IMR-90 (cell line): ENCODE data around the gene USH1G. TPM values are rescaled to one million over a fixed set of nuclear protein-coding genes. Genes with fewer than 3 reads are reported as not detected.

Source experiments
- ATAC-seq: fragments of 200-7000 bp; cut with Tn5 transposase; 2 replicates; pipeline ENCODE4 v1.9.1; 2020; ENCODE audit warnings: low read depth, mild to moderate bottlenecking, moderate library complexity
- BruUV-seq: library from RNA; stranded (reverse); fragments of 400-500 nt; replicated peaks from 2 replicates; lab custom pipeline; 2021; lab: Mats Ljungman, UMichigan
- CTCF ChIA-PET: fragments of 300-600 bp; formaldehyde crosslinking; extraction: SDS; loops from one replicate; lab custom pipeline; 2021; ENCODE audit warnings: antibody characterized with exemption; lab: Yijun Ruan, JAX
- POLR2A ChIA-PET: fragments of 300-600 bp; sonication (Branson Sonifier 250); formaldehyde crosslinking; loops from one replicate; lab custom pipeline; 2022; ENCODE audit warnings: antibody characterized with exemption; ENCODE audit not compliant: unreplicated experiment; lab: Charles Lee
- DNase-seq: peaks from one replicate; pipeline ENCODE4 v3.0.0; 2013
- H2AFZ ChIP-seq: replicated peaks from 2 replicates; pipeline ENCODE3; 2013; ENCODE audit warnings: low read length, mild to moderate bottlenecking; ENCODE audit not compliant: poor library complexity
- H2AK5ac ChIP-seq: 2 replicates; pipeline ENCODE4 v1.6.1; 2013; ENCODE audit warnings: low read depth, low read length, inconsistent platforms
- H2AK9ac ChIP-seq: replicated peaks from 2 replicates; pipeline ENCODE3; 2013; ENCODE audit warnings: mild to moderate bottlenecking, low read depth, low read length, moderate library complexity; ENCODE audit not compliant: poor library complexity
- H2BK120ac ChIP-seq: 2 replicates; pipeline ENCODE4 v1.6.1; 2013; ENCODE audit warnings: low read depth, low read length, inconsistent platforms
- H2BK15ac ChIP-seq: 3 replicates; pipeline ENCODE4 v1.6.1; 2013; ENCODE audit warnings: low read depth, low read length, inconsistent platforms
- H2BK20ac ChIP-seq: 2 replicates; pipeline ENCODE4 v1.6.1; 2013; ENCODE audit warnings: low read depth, mild to moderate bottlenecking, inconsistent platforms, low read length, moderate library complexity
- H2BK5ac ChIP-seq: 2 replicates; pipeline ENCODE4 v1.6.1; 2013; ENCODE audit warnings: mild to moderate bottlenecking, low read depth, low read length, inconsistent platforms; ENCODE audit not compliant: poor library complexity, severe bottlenecking
- H3K14ac ChIP-seq: replicated peaks from 2 replicates; pipeline ENCODE4 v1.6.1; 2013; ENCODE audit warnings: low read depth, low read length, inconsistent platforms
- H3K18ac ChIP-seq: 2 replicates; pipeline ENCODE4 v1.6.1; 2013; ENCODE audit warnings: low read depth, low read length, control low read depth
- H3K23ac ChIP-seq: 2 replicates; pipeline ENCODE4 v1.6.1; 2013; ENCODE audit warnings: low read depth, low read length, inconsistent platforms
- H3K27ac ChIP-seq: 2 replicates; pipeline ENCODE4 v1.5.1; 2013; ENCODE audit warnings: mild to moderate bottlenecking, control low read depth, low read length; ENCODE audit not compliant: insufficient read depth
- H3K27me3 ChIP-seq: 2 replicates; pipeline ENCODE4 v1.6.1; 2013; ENCODE audit warnings: low read length; ENCODE audit not compliant: control insufficient read depth, insufficient read depth
- H3K36me3 ChIP-seq: 2 replicates; pipeline ENCODE4 v1.6.1; 2013; ENCODE audit warnings: low read length, mixed read lengths; ENCODE audit not compliant: control insufficient read depth, insufficient read depth
- H3K4ac ChIP-seq: 2 replicates; pipeline ENCODE4 v1.6.1; 2013; ENCODE audit warnings: low read depth, low read length, inconsistent platforms
- H3K4me1 ChIP-seq: 2 replicates; pipeline ENCODE4 v1.6.1; 2013; ENCODE audit warnings: low read length, mixed read lengths; ENCODE audit not compliant: control insufficient read depth, insufficient read depth
- H3K4me2 ChIP-seq: 2 replicates; pipeline ENCODE4 v1.6.1; 2013; ENCODE audit warnings: low read depth, mild to moderate bottlenecking, control low read depth, low read length, moderate library complexity
- H3K4me3 ChIP-seq: 2 replicates; pipeline ENCODE4 v1.5.1; 2013; ENCODE audit warnings: low read depth, mild to moderate bottlenecking, control low read depth, low read length, moderate library complexity; ENCODE audit not compliant: insufficient read depth
- H3K56ac ChIP-seq: 2 replicates; pipeline ENCODE4 v1.6.1; 2013; ENCODE audit warnings: low read length, inconsistent platforms; ENCODE audit not compliant: insufficient read depth; ENCODE audit errors: extremely low read depth
- H3K79me1 ChIP-seq, 2 experiments: 2 replicates each; pipeline ENCODE4 v1.6.1; 2013; ENCODE audit warnings: low read length in 2 of 2, inconsistent platforms in 1 of 2, low read depth in 1 of 2
- H3K9ac ChIP-seq: 2 replicates; pipeline ENCODE4 v1.6.1; 2013; ENCODE audit warnings: low read depth, low read length, control low read depth
- H3K9me1 ChIP-seq: 2 replicates; pipeline ENCODE4 v1.6.1; 2013; ENCODE audit warnings: low read length, inconsistent platforms; ENCODE audit not compliant: insufficient read depth
- H3K9me3 ChIP-seq: 2 replicates; pipeline ENCODE4 v1.6.1; 2013; ENCODE audit warnings: low read length; ENCODE audit not compliant: control insufficient read depth, insufficient read depth
- H4K20me1 ChIP-seq: 2 replicates; pipeline ENCODE4 v1.6.1; 2013; ENCODE audit warnings: low read length, inconsistent platforms; ENCODE audit not compliant: insufficient read depth
- H4K5ac ChIP-seq: 2 replicates; pipeline ENCODE4 v1.6.1; 2013; ENCODE audit warnings: mild to moderate bottlenecking, low read depth, low read length, control low read depth
- H4K8ac ChIP-seq, 2 experiments: 2 replicates each; pipeline ENCODE4 v1.6.1; 2013; ENCODE audit warnings: low read depth in 2 of 2, low read length in 2 of 2, control low read depth in 1 of 2, inconsistent platforms in 1 of 2
- H4K91ac ChIP-seq: 2 replicates; pipeline ENCODE4 v1.6.1; 2013; ENCODE audit warnings: low read depth, low read length, inconsistent platforms; ENCODE audit not compliant: insufficient read depth
- BHLHE40 ChIP-seq: fragments of 150-350 bp; IDR thresholded peaks from 2 replicates; pipeline ENCODE4 v1.6.1; 2016; ENCODE audit warnings: mild to moderate bottlenecking, low read depth, low read length
- WGBS, 2 experiments: methylation state at CpG; one replicate each; pipeline versions ENCODE4 v1.1.5 to v1.1.7; 2013; ENCODE audit warnings: missing lambda C conversion rate in 2 of 2; ENCODE audit not compliant: insufficient read length in 1 of 2; ENCODE audit errors: extremely low coverage in 2 of 2; 5-methylcytosine and 5-hydroxymethylcytosine counted together
- dilution Hi-C: fragments of 300-500 bp; cut with HindIII; formaldehyde crosslinking; loops from one replicate; pipeline ENCODE4 v1.14.3; 2018; ENCODE audit warnings: low sequenced_read_pairs; ENCODE audit not compliant: unreplicated experiment
- in situ Hi-C: fragments of 300-500 bp; cut with MboI; formaldehyde crosslinking; loops from 3 replicates; pipeline ENCODE4 v1.14.3; 2019; ENCODE audit warnings: low sequenced_read_pairs, inconsistent platforms, mixed read lengths
- intact Hi-C: fragments of 100-400 bp; cut with micrococcal nuclease; formaldehyde crosslinking; loops from 2 replicates; pipeline ENCODE4 v1.10.0; 2022
- polyA plus RNA-seq, 3 experiments: library from polyadenylated mRNA; depleted of rRNA; stranded (reverse); fragments of >200 nt; gene quantifications; 2 replicates each; pipeline ENCODE4 v1.2.3, GENCODE V29; 2012; ENCODE audit warnings: low replicate concordance in 1 of 3
- total RNA-seq: library from RNA; depleted of rRNA; stranded (reverse); fragments of >200 nt; gene quantifications from 2 replicates; pipeline ENCODE4 v1.2.3, GENCODE V29; 2012

Gene USH1G
- total and polyA plus RNA-seq, 2 of the 4 experiments (the other 2 are of a cell fraction), result not detected

GRCh38 chr17:74878658-74879057 lies 44.4 kb downstream of the USH1G start:
- Histone ChIP-seq H3K23ac (no peak overlapping the region), H2BK20ac (no peak overlapping the region), H3K9me1 (no peaks in the 10 kb centered on the region), H3K79me1 (0 out of 4 replicates have a peak, but pooled peaks cover 4 to 5% of the 10 kb centered on the region in 2 experiments), H4K20me1 (no peaks in the 10 kb centered on the region), H4K8ac (no peak overlapping the region), H3K9ac (no peak overlapping the region), H4K5ac (no peak overlapping the region), H2BK5ac (no peak overlapping the region), H3K4ac (no peak overlapping the region), H3K27me3 (peaks cover 41% of the 10 kb centered on the region), H2AFZ (no peak overlapping the region), H3K4me2 (no peak overlapping the region), H3K4me1 (no peaks in the 10 kb centered on the region), H2AK9ac (no peak overlapping the region), H3K18ac (no peak overlapping the region), H2BK120ac (no peak overlapping the region), H4K91ac (no peak overlapping the region), H3K56ac (no peak overlapping the region), H3K36me3 (no peaks in the 10 kb centered on the region), H3K4me3 (no peak overlapping the region), H2AK5ac (no peak overlapping the region), H3K27ac (no peak overlapping the region), H3K14ac (no peak overlapping the region), H3K9me3 (no peaks in the 10 kb centered on the region), H2BK15ac (no peak overlapping the region)
- dilution Hi-C loops, result no loop called here
- TF ChIP-seq BHLHE40, result no peak
- ChIA-PET POLR2A (no interaction called here), CTCF (no interaction called here)
- 67% methylated on average over 1 of the region's 2 CpGs; no CpG with 5 or more reads in 1 of the 2 experiments for WGBS, 2 experiments
- no peak for ATAC-seq
- in situ Hi-C loops, result no loop called here
- BruUV-seq, result no TSS peak
- DNase-seq, result no peak
- intact Hi-C loops, result no loop called here
